Caco-2 (cell line): Measurements from ENCODE around the gene HINFP. TPM values are rescaled to one million over a fixed set of nuclear protein-coding genes. Genes with fewer than 3 reads are reported as not detected.

Experiments used
- Bru-seq: library from RNA; stranded (reverse); fragments of 400-500 nt; gene quantifications from one replicate; lab custom pipeline; 2021; lab: Mats Ljungman, UMichigan
- BruChase-seq, 2 experiments: library from RNA; stranded (reverse); fragments of 400-500 nt; gene quantifications; one replicate each; lab custom pipeline; 2021; lab: Mats Ljungman, UMichigan
- BruUV-seq: library from RNA; stranded (reverse); fragments of 400-500 nt; replicated peaks from 2 replicates; lab custom pipeline; 2021; lab: Mats Ljungman, UMichigan
- CTCF ChIA-PET: fragments of 300-600 bp; sonication (Branson Sonifier 250); formaldehyde crosslinking; loops from one replicate; lab custom pipeline; 2022; ENCODE audit warnings: antibody characterized with exemption; lab: Charles Lee
- POLR2A ChIA-PET: fragments of 300-600 bp; sonication (Branson Sonifier 250); formaldehyde crosslinking; loops from one replicate; lab custom pipeline; 2022; ENCODE audit warnings: antibody characterized with exemption; lab: Charles Lee
- DNase-seq, 2 experiments: peaks; one replicate each; pipeline versions ENCODE4 v3.0.0 to v3.0.0-alpha.2; 2020 to 2022
- H3K27me3 ChIP-seq: replicated peaks from 2 replicates; pipeline ENCODE4 v1.6.0; 2011; ENCODE audit warnings: low read length; ENCODE audit not compliant: control insufficient read depth, insufficient read depth
- H3K36me3 ChIP-seq: 2 replicates; pipeline ENCODE4 v1.5.1; 2011; ENCODE audit warnings: low read length; ENCODE audit not compliant: control insufficient read depth, insufficient read depth
- H3K4me1 ChIP-seq: fragments of 250-450 bp; sonication (Bioruptor Pico); 2 replicates; pipeline ENCODE4 v1.5.1; 2020; ENCODE audit warnings: mild to moderate bottlenecking
- H3K4me3 ChIP-seq: 2 replicates; pipeline ENCODE4 v1.5.1; 2011; ENCODE audit warnings: low read depth, mild to moderate bottlenecking, control low read depth, low read length
- H3K9me3 ChIP-seq: fragments of 250-450 bp; sonication (Bioruptor Pico); 2 replicates; pipeline ENCODE4 v1.5.1; 2020; ENCODE audit warnings: mild to moderate bottlenecking, moderate library complexity
- H3K27ac Mint-ChIP-seq: one replicate; pipeline ENCODE4 v1.8.0; 2022; ENCODE audit warnings: mixed read lengths; ENCODE audit not compliant: unreplicated experiment
- H3K27me3 Mint-ChIP-seq: one replicate; pipeline ENCODE4 v1.8.0; 2022; ENCODE audit warnings: mixed read lengths; ENCODE audit not compliant: insufficient read depth, unreplicated experiment
- H3K36me3 Mint-ChIP-seq: one replicate; pipeline ENCODE4 v1.8.0; 2022; ENCODE audit warnings: mild to moderate bottlenecking, mixed read lengths; ENCODE audit not compliant: insufficient read depth, unreplicated experiment
- H3K4me1 Mint-ChIP-seq: one replicate; pipeline ENCODE4 v1.8.0; 2022; ENCODE audit warnings: low read depth, mixed read lengths; ENCODE audit not compliant: unreplicated experiment
- H3K4me3 Mint-ChIP-seq: one replicate; pipeline ENCODE4 v1.8.0; 2022; ENCODE audit warnings: mild to moderate bottlenecking, moderate library complexity, mixed read lengths; ENCODE audit not compliant: unreplicated experiment
- H3K9me3 Mint-ChIP-seq: one replicate; pipeline ENCODE4 v1.8.0; 2022; ENCODE audit warnings: mixed read lengths; ENCODE audit not compliant: unreplicated experiment
- CTCF ChIP-seq, 2 experiments: fragments of 200-600 bp in 1 of 2; IDR thresholded peaks; 1 replicate in 1 of 2; 2 replicates in 1 of 2; pipeline versions ENCODE4 v1.5.1 to v1.8.0; 2011 to 2022; ENCODE audit warnings: antibody characterized with exemption in 1 of 2, control low read depth in 1 of 2, inconsistent platforms in 1 of 2, low read depth in 1 of 2, low read length in 1 of 2, mild to moderate bottlenecking in 1 of 2, moderate library complexity in 1 of 2; ENCODE audit not compliant: insufficient read depth in 1 of 2, severe bottlenecking in 1 of 2, unreplicated experiment in 1 of 2
- intact Hi-C: fragments of 100-400 bp; cut with micrococcal nuclease; formaldehyde crosslinking; loops from one replicate; pipeline ENCODE4 v1.10.0; 2022; ENCODE audit not compliant: unreplicated experiment
- long read RNA-seq: library from polyadenylated mRNA; stranded (forward); transcript quantifications from one replicate; pipeline ENCODE4 v2.0.0, GENCODE V29; 2022
- total RNA-seq: library from RNA; stranded (reverse); gene quantifications from 2 replicates; pipeline ENCODE4 v1.2.3, GENCODE V29; 2022

HINFP gene
- 61.6 and 65.2 TPM in 2 replicates for total RNA-seq
- percentile 79 among the genes with signal in this experiment for Bru-seq, nascent RNA
- BruChase-seq, experiment 1, labeled RNA remaining after a 2-hour chase = percentile 83 among the genes with signal in this experiment
- BruChase-seq, experiment 2, labeled RNA remaining after a 6-hour chase = percentile 81 among the genes with signal in this experiment
- long read RNA-seq, transcript HINFP-201 (10 exons, 3,163 nt) = major isoform, 14 of 56 reads
- long read RNA-seq, partial matches to known transcripts = 9 of 56 reads
- long read RNA-seq, other reads (novel, unspliced or antisense) = 33 of 56 reads

GRCh38 chr11:119121008-119121810 lies at the start of gene HINFP:
Gene HINFP (plus strand): TSS chr11:119121580. CDS start chr11:119126945, 5,365 bp downstream.
- no peaks in the 10 kb centered on the region for H3K9me3 ChIP-seq
- peaks cover 5% of the 10 kb centered on the region; the same call in 1 of the 2 replicates for H3K36me3 ChIP-seq
- TF ChIP-seq CTCF (IDR thresholded peaks at IDR 0.05; ENCODE audit: insufficient read depth in 1 of 2, low read depth in 1 of 2, low read length in 1 of 2, severe bottlenecking in 1 of 2, unreplicated experiment in 1 of 2) = no peak
- Mint-ChIP-seq H3K27me3 (no peaks in the 10 kb centered on the region), H3K4me1 (peaks cover 18% of the 10 kb centered on the region), H3K4me3 (peak within 1 kb of the TSS; percentile 88), H3K27ac (peak within 1 kb of the TSS; percentile 90), H3K9me3 (no peaks in the 10 kb centered on the region), H3K36me3 (peaks cover 32% of the 10 kb centered on the region)
- no TSS peak for BruUV-seq
- ChIA-PET POLR2A (interaction anchor here (0.5 to 2.4 kb wide), 24 partner anchors 10 to 869 kb away, joined by 3 to 71 read pairs (median 4); partner anchors contain the start of genes C2CD2L, CBL, DDX6 and DPAGT1), CTCF (interaction anchor here (0.6 to 2.4 kb wide), 23 partner anchors 14 to 826 kb away, joined by 3 to 19 read pairs (median 6); partner anchors contain the start of genes C1QTNF5, C2CD2L, CBL and DPAGT1)
- H3K27me3 ChIP-seq = no peaks in the 10 kb centered on the region
- intact Hi-C loops = loop anchor here (1.0 kb wide), 3 partner anchors 14 to 26 kb away; partner anchors contain the start of genes C2CD2L and DPAGT1
- H3K4me1 ChIP-seq = peaks cover 18% of the 10 kb centered on the region
- DNase-seq = peak; percentile 100
- peak within 1 kb of the TSS; percentile 84 for H3K4me3 ChIP-seq

GRCh38 chr11:119077839-119078238 lies 43.5 kb upstream of the HINFP start:
- ChIA-PET POLR2A (no interaction called here), CTCF (no interaction called here)
- H3K36me3 ChIP-seq = peaks cover 22% of the 10 kb centered on the region
- Mint-ChIP-seq H3K4me1 (no peaks in the 10 kb centered on the region), H3K9me3 (no peaks in the 10 kb centered on the region), H3K27me3 (no peaks in the 10 kb centered on the region), H3K27ac (no peak overlapping the region), H3K4me3 (no peak overlapping the region), H3K36me3 (peaks cover 86% of the 10 kb centered on the region)
- H3K27me3 ChIP-seq = no peaks in the 10 kb centered on the region
- no peaks in the 10 kb centered on the region for H3K9me3 ChIP-seq
- no peaks in the 10 kb centered on the region for H3K4me1 ChIP-seq
- no peak for TF ChIP-seq CTCF (IDR thresholded peaks at IDR 0.05; ENCODE audit: insufficient read depth in 1 of 2, low read depth in 1 of 2, low read length in 1 of 2, severe bottlenecking in 1 of 2, unreplicated experiment in 1 of 2)
- H3K4me3 ChIP-seq = no peak overlapping the region
- BruUV-seq = no TSS peak
- DNase-seq = no peak
- intact Hi-C loops = no loop called here
